Smooth muscle cell (in vitro differentiated cells): ENCODE data around the gene MYL9. TPM values are rescaled to one million over a fixed set of nuclear protein-coding genes. Genes with fewer than 3 reads are reported as not detected.
A peak's percentile ranks its signal among the peaks of the same experiment; 100 is the strongest.

Experiments
- DNase-seq: peaks from one replicate; lab custom pipeline; 2025; ENCODE audit not compliant: unreplicated experiment; lab: John Stamatoyannopoulos, UW
- H2AFZ ChIP-seq: fragments of 200-600 bp; sonication (generic); 2 replicates; pipeline ENCODE4 v1.6.0; 2016; ENCODE audit warnings: antibody characterized with exemption, low read depth, mild to moderate bottlenecking
- H3F3A ChIP-seq: fragments of 200-600 bp; sonication (generic); 2 replicates; pipeline ENCODE4 v1.6.0; 2017; ENCODE audit warnings: antibody characterized with exemption, low read depth
- H3K27ac ChIP-seq: fragments of 200-600 bp; sonication (generic); 2 replicates; pipeline ENCODE4 v1.5.1; 2016; ENCODE audit warnings: low read depth, mild to moderate bottlenecking
- H3K27me3 ChIP-seq: fragments of 200-600 bp; sonication (generic); 2 replicates; pipeline ENCODE4 v1.6.1; 2016; ENCODE audit warnings: low read depth, mild to moderate bottlenecking
- H3K36me3 ChIP-seq: fragments of 200-600 bp; sonication (generic); 2 replicates; pipeline ENCODE4 v1.5.1; 2016; ENCODE audit warnings: low read depth
- H3K4me1 ChIP-seq: fragments of 200-600 bp; sonication (generic); 2 replicates; pipeline ENCODE4 v1.5.1; 2016; ENCODE audit warnings: low read depth
- H3K4me2 ChIP-seq: fragments of 200-600 bp; sonication (generic); 2 replicates; pipeline ENCODE4 v1.6.0; 2016; ENCODE audit warnings: mild to moderate bottlenecking
- H3K4me3 ChIP-seq: fragments of 200-600 bp; sonication (generic); 2 replicates; pipeline ENCODE4 v1.5.1; 2016; ENCODE audit warnings: mild to moderate bottlenecking
- H3K79me2 ChIP-seq: fragments of 200-600 bp; sonication (generic); 2 replicates; pipeline ENCODE4 v1.6.0; 2016; ENCODE audit warnings: low read depth, mild to moderate bottlenecking
- H3K9ac ChIP-seq: fragments of 200-600 bp; sonication (generic); 2 replicates; pipeline ENCODE4 v1.6.0; 2016; ENCODE audit warnings: low read depth
- H3K9me3 ChIP-seq: fragments of 200-600 bp; sonication (generic); replicated peaks from 2 replicates; pipeline ENCODE4 v1.5.1; 2016; ENCODE audit warnings: low read depth
- H4K20me1 ChIP-seq: fragments of 200-600 bp; sonication (generic); 2 replicates; pipeline ENCODE4 v1.6.0; 2016; ENCODE audit warnings: low read depth
- WGBS: methylation state at CpG from one replicate; pipeline ENCODE4 v1.1.7; 2016; ENCODE audit warnings: low lambda C conversion rate; 5-methylcytosine and 5-hydroxymethylcytosine counted together
- polyA plus RNA-seq: library from polyadenylated mRNA; unstranded; fragments of >200 nt; fragmentation: Nextera tagmentation; extraction: Ambion mirVana; gene quantifications from 2 replicates; pipeline ENCODE4 v1.2.1, GENCODE V29; 2016
- total RNA-seq: library from RNA; depleted of rRNA; stranded (reverse); fragments of >200 nt; gene quantifications from 2 replicates; pipeline ENCODE4 v1.2.3, GENCODE V29; 2014
- TF ChIP-seq, protein P1 (sequence below): fragments of 200-600 bp; sonication (generic); IDR thresholded peaks from 2 replicates; pipeline ENCODE4 v1.5.1; 2017; ENCODE audit warnings: borderline replicate concordance, mild to moderate bottlenecking, antibody characterized with exemption; ENCODE audit not compliant: insufficient read depth, poor library complexity, severe bottlenecking

MYL9 gene
- total RNA-seq (185 and 198 TPM in 2 replicates), polyA plus RNA-seq (993 and 1,109 TPM in 2 replicates)

DNA sequence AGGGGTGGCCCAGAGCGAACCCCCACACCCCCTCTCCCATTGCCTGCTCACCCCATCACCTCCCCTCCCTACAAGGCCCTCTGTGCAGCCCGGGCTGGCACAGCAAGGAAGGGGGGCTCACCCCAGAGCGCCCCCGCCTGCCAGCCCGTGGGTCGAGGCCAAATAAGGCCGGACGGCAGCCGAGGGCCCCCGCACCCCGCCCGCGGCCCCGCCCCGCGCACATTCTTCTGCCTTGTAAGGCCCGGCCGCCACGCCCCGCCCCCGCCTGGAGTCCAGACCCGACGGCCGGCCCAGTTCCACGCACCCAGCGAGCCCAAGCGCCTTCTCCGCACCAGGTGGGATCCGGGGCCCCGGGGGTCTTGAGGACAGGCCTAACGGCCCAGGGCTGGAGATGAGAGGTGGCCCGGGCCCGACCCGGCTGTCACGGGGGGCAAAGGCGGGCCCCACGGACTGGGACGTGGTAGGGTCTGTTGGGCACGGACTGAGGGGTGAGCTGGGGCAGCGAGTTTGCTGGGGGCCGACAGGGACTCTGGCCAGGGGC, at the start of gene MYL9:
MYL9 (plus strand) TSS at position 293 of the 541 bp plus-strand sequence. CDS start 3,366 bp downstream, outside the sequence.
- Histone ChIP-seq H2AFZ (peak within 1 kb of the TSS; percentile 68), H3K9me3 (no peaks in the 10 kb centered on the region), H3K27ac (peak within 1 kb of the TSS; percentile 79), H3F3A (peaks cover 31% of the 10 kb centered on the region), H3K79me2 (peaks cover 52% of the 10 kb centered on the region), H3K9ac (peak within 1 kb of the TSS; percentile 89), H3K36me3 (no peaks in the 10 kb centered on the region), H3K27me3 (no peaks in the 10 kb centered on the region), H4K20me1 (peaks cover 48% of the 10 kb centered on the region), H3K4me1 (peaks cover 26% of the 10 kb centered on the region), H3K4me2 (peak within 1 kb of the TSS; percentile 91), H3K4me3 (peak within 1 kb of the TSS; percentile 86)
- peak; percentile 68 for DNase-seq
- WGBS: under 1% methylated on average over 27 of the region's 41 CpGs
- TF ChIP-seq, protein P1, sequence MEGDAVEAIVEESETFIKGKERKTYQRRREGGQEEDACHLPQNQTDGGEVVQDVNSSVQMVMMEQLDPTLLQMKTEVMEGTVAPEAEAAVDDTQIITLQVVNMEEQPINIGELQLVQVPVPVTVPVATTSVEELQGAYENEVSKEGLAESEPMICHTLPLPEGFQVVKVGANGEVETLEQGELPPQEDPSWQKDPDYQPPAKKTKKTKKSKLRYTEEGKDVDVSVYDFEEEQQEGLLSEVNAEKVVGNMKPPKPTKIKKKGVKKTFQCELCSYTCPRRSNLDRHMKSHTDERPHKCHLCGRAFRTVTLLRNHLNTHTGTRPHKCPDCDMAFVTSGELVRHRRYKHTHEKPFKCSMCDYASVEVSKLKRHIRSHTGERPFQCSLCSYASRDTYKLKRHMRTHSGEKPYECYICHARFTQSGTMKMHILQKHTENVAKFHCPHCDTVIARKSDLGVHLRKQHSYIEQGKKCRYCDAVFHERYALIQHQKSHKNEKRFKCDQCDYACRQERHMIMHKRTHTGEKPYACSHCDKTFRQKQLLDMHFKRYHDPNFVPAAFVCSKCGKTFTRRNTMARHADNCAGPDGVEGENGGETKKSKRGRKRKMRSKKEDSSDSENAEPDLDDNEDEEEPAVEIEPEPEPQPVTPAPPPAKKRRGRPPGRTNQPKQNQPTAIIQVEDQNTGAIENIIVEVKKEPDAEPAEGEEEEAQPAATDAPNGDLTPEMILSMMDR: no peak

GRCh38 chr20:36491901-36492617, 49.3 kb upstream of the MYL9 start:
- WGBS: 60% methylated on average over 8 of the region's 8 CpGs
- H2AFZ ChIP-seq: no peak overlapping the region
- no peak for DNase-seq
- H4K20me1 ChIP-seq: peaks cover 100% of the 10 kb centered on the region
- H3K9ac ChIP-seq: no peak overlapping the region
- peaks cover 4% of the 10 kb centered on the region for H3K4me1 ChIP-seq
- H3K27me3 ChIP-seq: no peaks in the 10 kb centered on the region
- H3K27ac ChIP-seq: peak overlapping the region; percentile 23
- H3F3A ChIP-seq: peaks cover 18% of the 10 kb centered on the region
- no peak overlapping the region for H3K4me3 ChIP-seq
- no peaks in the 10 kb centered on the region for H3K9me3 ChIP-seq
- peaks cover 99% of the 10 kb centered on the region for H3K79me2 ChIP-seq
- H3K36me3 ChIP-seq: no peaks in the 10 kb centered on the region
- TF ChIP-seq, protein P1: no peak
- peak overlapping the region; percentile 22 for H3K4me2 ChIP-seq

DNA sequence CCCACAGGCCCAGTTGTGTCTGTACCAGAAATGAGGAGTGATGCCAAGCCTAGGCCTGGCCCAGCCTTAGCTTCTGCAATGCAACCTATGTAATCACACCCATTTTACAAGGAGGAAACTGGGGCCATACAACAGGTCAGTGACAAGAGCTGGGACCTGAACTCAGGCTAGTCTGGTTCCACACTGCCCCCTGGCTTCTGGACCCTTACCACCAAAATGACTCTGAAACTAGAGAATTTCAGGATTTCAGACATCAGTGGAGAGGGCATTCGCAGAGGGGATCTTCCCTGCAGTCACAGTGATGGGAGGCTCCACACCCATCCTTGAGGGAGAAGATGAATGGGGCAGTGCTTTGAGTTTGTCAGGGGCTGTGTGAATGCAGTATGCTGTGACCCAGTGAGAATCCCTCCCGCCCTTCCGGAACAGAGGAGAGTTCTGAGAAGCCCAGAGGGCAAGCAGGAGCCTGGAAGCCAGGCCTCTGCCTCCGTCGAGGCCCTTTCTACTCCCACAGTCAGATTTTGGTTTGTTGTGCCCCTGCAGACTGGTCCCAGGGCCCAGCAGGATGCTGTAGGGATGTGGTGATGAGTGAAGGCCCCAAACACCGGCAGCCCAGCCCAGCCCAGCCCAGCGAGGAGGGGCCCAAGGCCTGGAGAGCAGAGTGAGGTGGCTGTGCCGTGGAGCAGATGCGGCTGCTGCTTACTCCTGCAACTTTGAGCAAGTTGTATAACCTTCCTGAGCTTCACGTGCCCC, 48.1 kb upstream of the MYL9 start:
- no peaks in the 10 kb centered on the region for H3K9me3 ChIP-seq
- H3K79me2 ChIP-seq: peaks cover 99% of the 10 kb centered on the region
- H3K4me1 ChIP-seq: peaks cover 12% of the 10 kb centered on the region
- WGBS: 93% methylated on average over 10 of the region's 10 CpGs
- H3K27me3 ChIP-seq: no peaks in the 10 kb centered on the region
- H2AFZ ChIP-seq: no peak overlapping the region
- no peaks in the 10 kb centered on the region for H3K36me3 ChIP-seq
- TF ChIP-seq, protein P1: peak; percentile 12
- peak overlapping the region; percentile 23 for H3K27ac ChIP-seq
- no peak for DNase-seq
- H4K20me1 ChIP-seq: peaks cover 100% of the 10 kb centered on the region
- H3K9ac ChIP-seq: no peak overlapping the region
- no peak overlapping the region for H3K4me2 ChIP-seq
- H3K4me3 ChIP-seq: no peak overlapping the region
- H3F3A ChIP-seq: peaks cover 12% of the 10 kb centered on the region
